Body of pancreas (tissue), 4 donors: ENCODE data around the gene IQGAP2.

Source experiments
- CTCF ChIP-seq, 7 experiments: fragments of 450-650 bp in 4 of 7; fragments of 200-600 bp in 3 of 7; sonication (generic) in 3 of 7; IDR thresholded peaks; one replicate each; pipeline ENCODE4 v1.5.1; 2016 to 2019; ENCODE audit warnings: antibody characterized with exemption in 7 of 7
- POLR2A ChIP-seq, 3 donors: fragments of 450-650 bp; IDR thresholded peaks; one replicate each; pipeline ENCODE4 v1.6.1; 2016; ENCODE audit warnings: antibody characterized with exemption in 3 of 3, mild to moderate bottlenecking in 2 of 3

- TF ChIP-seq CTCF (IDR thresholded peaks at IDR 0.05) (no peak), POLR2A (IDR thresholded peaks at IDR 0.05) (no peak)
Observed at GRCh38 chr5:76705574-76705973, 302.5 kb downstream of the IQGAP2 start.
